Measurements from ENCODE around the gene CEP20. TPM values are rescaled to one million over a fixed set of nuclear protein-coding genes. Genes with fewer than 3 reads are reported as not detected.
"Not testable (repeated sequence)": the region's sequence is repeated elsewhere in the genome, so short reads cannot be mapped to it uniquely, and the experiment has no call there.

CEP20 gene
- total RNA-seq, 1 donor from 2014 or later: 101 TPM

DNA sequence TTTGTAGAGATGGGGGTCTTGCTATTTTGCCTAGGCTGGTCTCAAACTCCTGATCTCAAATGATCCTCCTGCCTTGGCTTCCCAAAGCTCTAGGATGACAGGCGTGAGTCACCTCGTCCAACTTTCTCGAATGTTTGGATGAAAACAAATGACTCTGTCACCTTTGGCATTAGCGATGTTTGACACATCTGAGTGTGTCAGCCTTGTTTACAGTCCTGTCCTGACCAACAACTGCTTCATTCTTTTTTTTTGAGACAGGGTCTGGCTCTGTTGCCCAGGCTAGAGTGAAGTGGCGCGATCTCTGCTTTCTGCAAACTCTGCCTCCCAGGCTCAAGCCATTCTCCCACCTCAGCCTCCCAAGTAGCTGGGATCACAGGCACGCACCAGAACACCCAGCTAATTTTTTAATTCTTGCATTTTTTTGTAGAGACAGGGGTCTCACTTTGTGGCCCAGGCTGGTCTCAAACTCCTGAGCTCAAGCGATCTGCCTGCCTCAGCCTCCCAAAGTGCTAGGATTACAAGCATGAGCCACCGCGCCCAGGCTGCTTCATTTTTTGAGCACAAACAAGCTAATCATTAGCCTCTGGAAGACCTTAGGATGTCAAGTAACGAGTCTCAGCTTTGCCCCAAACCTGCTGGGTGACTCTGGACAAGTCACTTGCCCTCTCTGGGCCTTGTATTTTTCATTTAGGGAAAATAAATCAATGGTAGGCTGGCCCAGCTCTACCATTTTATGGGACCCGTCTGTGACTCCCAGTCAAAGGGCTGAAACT is 39.0 kb downstream of the CEP20 start:
- no peak overlapping the region for H2AFZ ChIP-seq (replicated peaks)
- Mint-ChIP-seq H3K9me3 (no peaks in the 10 kb centered on the region), H3K27me3 (ENCODE audit: insufficient read depth, low read depth) (peaks cover 14% of the 10 kb centered on the region), H3K27ac (no peak overlapping the region), H3K4me3 (no peak overlapping the region), H3K4me1 (no peaks in the 10 kb centered on the region), H3K36me3 (no peaks in the 10 kb centered on the region)
- H4K20me1 ChIP-seq (ENCODE audit: low read depth): no peaks in the 10 kb centered on the region
- no peaks in the 10 kb centered on the region for H3K79me2 ChIP-seq (ENCODE audit: low read depth)
- no peak overlapping the region for H3K9ac ChIP-seq
- no peak overlapping the region for H3K4me2 ChIP-seq
- peaks cover 14% of the 10 kb centered on the region for H3K27me3 ChIP-seq
- H3K36me3 ChIP-seq: no peaks in the 10 kb centered on the region
- no peak for TF ChIP-seq EZH2phosphoT487 (IDR thresholded peaks at IDR 0.05)
- no peak overlapping the region for H3K4me3 ChIP-seq
- no peak for DNase-seq (ENCODE audit: low spot score)
- no peaks in the 10 kb centered on the region for H3K9me3 ChIP-seq (ENCODE audit: low read depth)
- H3K27ac ChIP-seq: no peak overlapping the region
- H3F3A ChIP-seq (ENCODE audit: low read depth): no peaks in the 10 kb centered on the region
- H3K4me1 ChIP-seq: no peaks in the 10 kb centered on the region

DNA sequence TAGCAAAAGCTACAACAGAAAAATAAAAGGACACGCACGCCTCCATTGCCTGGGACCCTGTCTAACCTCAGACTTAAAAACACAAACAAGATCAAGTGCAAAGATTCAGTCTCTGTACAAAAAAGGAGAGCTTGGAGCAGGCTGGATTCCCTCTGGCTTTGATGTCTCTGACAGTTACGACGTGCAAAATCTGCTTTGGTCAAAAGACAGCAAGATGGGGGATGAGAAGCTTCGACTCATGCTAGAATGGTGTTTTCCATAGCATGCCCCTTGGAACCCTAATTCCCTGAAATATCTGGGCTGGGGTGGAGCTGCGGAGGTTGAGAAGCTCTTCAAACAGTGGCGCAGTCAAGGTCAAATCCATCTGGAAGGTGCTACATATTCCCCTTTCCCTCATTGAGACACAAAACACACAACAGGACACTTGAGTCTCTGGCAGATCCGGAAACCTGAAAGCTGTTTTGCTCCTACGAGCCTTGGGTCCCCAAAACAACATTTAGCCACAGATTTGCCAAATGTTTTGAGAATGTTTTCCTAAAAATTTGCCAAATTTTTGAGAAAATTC is 40.7 kb downstream of the CEP20 start:
- Mint-ChIP-seq H3K27me3 (ENCODE audit: insufficient read depth, low read depth) (peaks cover 18% of the 10 kb centered on the region), H3K27ac (no peak overlapping the region), H3K9me3 (no peaks in the 10 kb centered on the region), H3K36me3 (no peaks in the 10 kb centered on the region), H3K4me1 (no peaks in the 10 kb centered on the region), H3K4me3 (no peak overlapping the region)
- no peak overlapping the region for H3K27ac ChIP-seq
- H3K79me2 ChIP-seq (ENCODE audit: low read depth): no peaks in the 10 kb centered on the region
- no peak overlapping the region for H3K9ac ChIP-seq
- DNase-seq (ENCODE audit: low spot score): no peak
- TF ChIP-seq EZH2phosphoT487 (IDR thresholded peaks at IDR 0.05) (no peak), EZH2 (IDR thresholded peaks at IDR 0.05) (no peak)
- TF ChIP-seq, protein P1, sequence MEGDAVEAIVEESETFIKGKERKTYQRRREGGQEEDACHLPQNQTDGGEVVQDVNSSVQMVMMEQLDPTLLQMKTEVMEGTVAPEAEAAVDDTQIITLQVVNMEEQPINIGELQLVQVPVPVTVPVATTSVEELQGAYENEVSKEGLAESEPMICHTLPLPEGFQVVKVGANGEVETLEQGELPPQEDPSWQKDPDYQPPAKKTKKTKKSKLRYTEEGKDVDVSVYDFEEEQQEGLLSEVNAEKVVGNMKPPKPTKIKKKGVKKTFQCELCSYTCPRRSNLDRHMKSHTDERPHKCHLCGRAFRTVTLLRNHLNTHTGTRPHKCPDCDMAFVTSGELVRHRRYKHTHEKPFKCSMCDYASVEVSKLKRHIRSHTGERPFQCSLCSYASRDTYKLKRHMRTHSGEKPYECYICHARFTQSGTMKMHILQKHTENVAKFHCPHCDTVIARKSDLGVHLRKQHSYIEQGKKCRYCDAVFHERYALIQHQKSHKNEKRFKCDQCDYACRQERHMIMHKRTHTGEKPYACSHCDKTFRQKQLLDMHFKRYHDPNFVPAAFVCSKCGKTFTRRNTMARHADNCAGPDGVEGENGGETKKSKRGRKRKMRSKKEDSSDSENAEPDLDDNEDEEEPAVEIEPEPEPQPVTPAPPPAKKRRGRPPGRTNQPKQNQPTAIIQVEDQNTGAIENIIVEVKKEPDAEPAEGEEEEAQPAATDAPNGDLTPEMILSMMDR (IDR thresholded peaks at IDR 0.05): no peak
- no peaks in the 10 kb centered on the region for H3K27me3 ChIP-seq
- H4K20me1 ChIP-seq (ENCODE audit: low read depth): no peaks in the 10 kb centered on the region
- H3K9me3 ChIP-seq (ENCODE audit: low read depth): no peaks in the 10 kb centered on the region
- H3K36me3 ChIP-seq: no peaks in the 10 kb centered on the region
- no peaks in the 10 kb centered on the region for H3K4me1 ChIP-seq
- H3F3A ChIP-seq (ENCODE audit: low read depth): no peaks in the 10 kb centered on the region
- no peak overlapping the region for H2AFZ ChIP-seq (replicated peaks)
- H3K4me3 ChIP-seq: no peak overlapping the region
- no peak overlapping the region for H3K4me2 ChIP-seq

DNA sequence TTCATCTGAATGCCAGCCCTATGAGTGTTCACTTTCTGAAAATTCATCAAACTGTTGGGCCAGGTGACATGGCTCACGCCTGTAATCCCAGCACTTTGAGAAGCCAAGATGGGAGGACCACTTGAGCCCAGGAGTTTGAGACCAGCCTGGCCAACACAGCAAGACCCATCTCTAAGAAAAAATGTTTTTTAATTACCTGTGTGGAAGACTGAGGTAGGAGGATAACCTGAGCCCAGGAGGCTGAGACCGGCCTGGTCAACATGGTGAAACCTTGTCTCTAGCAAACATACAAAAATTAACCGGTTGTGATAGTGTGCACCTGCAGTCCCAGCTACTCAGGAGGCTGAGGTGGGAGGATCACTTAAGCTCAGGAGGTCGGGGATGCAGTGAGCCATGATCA is 41.9 kb downstream of the CEP20 start:
- no peaks in the 10 kb centered on the region for H3K9me3 Mint-ChIP-seq
- H3K9me3 ChIP-seq (ENCODE audit: low read depth): no peaks in the 10 kb centered on the region
- no peak overlapping the region for H3K4me3 ChIP-seq
- no peaks in the 10 kb centered on the region for H3K27me3 ChIP-seq
- DNase-seq (ENCODE audit: low spot score): no peak
- no peak overlapping the region for H3K9ac ChIP-seq
- no peak overlapping the region for H3K27ac ChIP-seq
- no peaks in the 10 kb centered on the region for H3K79me2 ChIP-seq (ENCODE audit: low read depth)
- H3K4me3 Mint-ChIP-seq: no peak overlapping the region
- H2AFZ ChIP-seq (replicated peaks): no peak overlapping the region
- no peaks in the 10 kb centered on the region for H3K36me3 Mint-ChIP-seq
- H3F3A ChIP-seq (ENCODE audit: low read depth): no peaks in the 10 kb centered on the region
- H3K27me3 Mint-ChIP-seq (ENCODE audit: insufficient read depth, low read depth): peaks cover 18% of the 10 kb centered on the region
- H4K20me1 ChIP-seq (ENCODE audit: low read depth): no peaks in the 10 kb centered on the region
- no peak for TF ChIP-seq EZH2 (IDR thresholded peaks at IDR 0.05)
- H3K4me2 ChIP-seq: no peak overlapping the region
- no peaks in the 10 kb centered on the region for H3K4me1 ChIP-seq
- H3K4me1 Mint-ChIP-seq: no peaks in the 10 kb centered on the region
- H3K27ac Mint-ChIP-seq: no peak overlapping the region
- H3K36me3 ChIP-seq: no peaks in the 10 kb centered on the region

DNA sequence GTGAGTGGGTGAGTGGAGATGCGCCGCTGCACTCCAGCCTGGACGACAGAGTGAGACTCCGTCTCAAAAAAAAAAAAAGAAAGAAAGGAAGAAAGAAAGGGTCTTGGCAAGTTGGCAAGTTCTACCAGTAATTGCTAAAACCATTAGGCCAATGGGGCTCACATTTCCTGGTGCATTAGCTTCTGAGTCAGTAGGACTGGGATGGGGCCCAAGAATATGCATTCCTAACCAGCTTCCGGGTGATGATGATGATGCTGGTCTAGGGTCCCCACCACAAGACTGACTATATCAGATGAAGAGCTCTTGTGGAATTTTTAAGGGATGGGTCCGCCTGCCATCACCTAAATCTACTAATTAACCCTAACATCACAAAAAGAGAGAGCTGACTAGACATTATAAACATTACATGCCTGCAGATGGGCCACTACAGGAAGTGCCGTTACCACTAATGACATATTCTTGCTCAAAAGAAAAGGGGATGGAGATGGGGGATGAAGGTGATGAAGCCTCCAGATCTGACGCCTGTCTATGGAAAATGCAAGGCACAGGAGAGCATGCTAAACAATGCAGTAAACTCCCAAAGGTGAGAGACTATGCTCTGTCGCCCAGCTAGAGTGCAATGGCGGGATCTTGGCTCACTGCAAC is 44.6 kb downstream of the CEP20 start:
- Mint-ChIP-seq H3K27ac (no peak overlapping the region), H3K9me3 (no peaks in the 10 kb centered on the region), H3K36me3 (no peaks in the 10 kb centered on the region), H3K4me3 (no peak overlapping the region), H3K4me1 (no peaks in the 10 kb centered on the region), H3K27me3 (ENCODE audit: insufficient read depth, low read depth) (peaks cover 14% of the 10 kb centered on the region)
- H2AFZ ChIP-seq (replicated peaks): no peak overlapping the region
- H3K9me3 ChIP-seq (ENCODE audit: low read depth): no peaks in the 10 kb centered on the region
- no peaks in the 10 kb centered on the region for H3F3A ChIP-seq (ENCODE audit: low read depth)
- H3K36me3 ChIP-seq: no peaks in the 10 kb centered on the region
- H3K4me3 ChIP-seq: no peak overlapping the region
- no peaks in the 10 kb centered on the region for H3K4me1 ChIP-seq
- H4K20me1 ChIP-seq (ENCODE audit: low read depth): no peaks in the 10 kb centered on the region
- no peak for DNase-seq (ENCODE audit: low spot score)
- no peaks in the 10 kb centered on the region for H3K27me3 ChIP-seq
- H3K79me2 ChIP-seq (ENCODE audit: low read depth): no peaks in the 10 kb centered on the region
- no peak overlapping the region for H3K4me2 ChIP-seq
- no peak overlapping the region for H3K27ac ChIP-seq
- TF ChIP-seq, protein P1 (IDR thresholded peaks at IDR 0.05): no peak
- TF ChIP-seq EZH2phosphoT487 (IDR thresholded peaks at IDR 0.05) (no peak), EZH2 (IDR thresholded peaks at IDR 0.05) (no peak)
- H3K9ac ChIP-seq: no peak overlapping the region

DNA sequence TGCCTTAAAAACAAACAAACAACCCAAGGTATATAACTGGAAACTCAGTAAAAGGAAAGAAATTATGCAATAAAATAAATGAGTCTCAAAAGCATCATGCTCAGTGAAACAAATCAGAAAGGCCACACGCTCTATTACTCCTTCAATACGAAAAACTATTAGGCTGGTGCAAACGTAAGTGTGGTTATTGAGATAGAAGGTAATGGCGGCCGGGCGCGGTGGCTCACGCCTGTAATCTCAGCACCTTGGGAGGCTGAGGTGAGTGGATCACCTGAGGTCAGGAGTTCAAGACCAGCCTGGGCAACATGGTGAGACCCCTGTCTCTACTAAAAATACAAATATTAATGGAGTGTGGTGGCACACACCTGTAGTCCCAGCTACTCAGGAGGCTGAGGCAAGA is 49.2 kb downstream of the CEP20 start:
- H2AFZ ChIP-seq (replicated peaks); H4K20me1 ChIP-seq (ENCODE audit: low read depth); H3K4me3 ChIP-seq; H3K36me3 Mint-ChIP-seq; H3K9ac ChIP-seq; H3K9me3 Mint-ChIP-seq; H3K79me2 ChIP-seq (ENCODE audit: low read depth); H3K4me3 Mint-ChIP-seq; H3K27ac Mint-ChIP-seq; H3K4me2 ChIP-seq; H3K9me3 ChIP-seq (ENCODE audit: low read depth); H3F3A ChIP-seq (ENCODE audit: low read depth); H3K4me1 Mint-ChIP-seq; H3K4me1 ChIP-seq; H3K27me3 ChIP-seq; DNase-seq (ENCODE audit: low spot score); H3K27ac ChIP-seq; H3K36me3 ChIP-seq; H3K27me3 Mint-ChIP-seq (ENCODE audit: insufficient read depth, low read depth): not testable (repeated sequence)
